Testis (tissue), 2 donors: ENCODE results near the gene PRR33.

Source experiments
- CTCF ChIP-seq, 3 experiments: fragments of 450-650 bp in 2 of 3; fragments of 200-600 bp in 1 of 3; sonication (generic) in 1 of 3; IDR thresholded peaks; one replicate each; pipeline ENCODE4 v1.5.1; 2016 to 2019; ENCODE audit warnings: antibody characterized with exemption in 3 of 3, mild to moderate bottlenecking in 2 of 3, moderate library complexity in 1 of 3
- POLR2A ChIP-seq: fragments of 450-650 bp; IDR thresholded peaks from one replicate; pipeline ENCODE4 v1.6.1; 2017; ENCODE audit warnings: antibody characterized with exemption, mild to moderate bottlenecking, moderate library complexity

GRCh38 chr11:1891831-1892115, at the start of gene PRR33:
- no peak for TF ChIP-seq CTCF (IDR thresholded peaks at IDR 0.05)
- no peak for TF ChIP-seq POLR2A
